ENCODE measurements around the gene COBL.

DNA sequence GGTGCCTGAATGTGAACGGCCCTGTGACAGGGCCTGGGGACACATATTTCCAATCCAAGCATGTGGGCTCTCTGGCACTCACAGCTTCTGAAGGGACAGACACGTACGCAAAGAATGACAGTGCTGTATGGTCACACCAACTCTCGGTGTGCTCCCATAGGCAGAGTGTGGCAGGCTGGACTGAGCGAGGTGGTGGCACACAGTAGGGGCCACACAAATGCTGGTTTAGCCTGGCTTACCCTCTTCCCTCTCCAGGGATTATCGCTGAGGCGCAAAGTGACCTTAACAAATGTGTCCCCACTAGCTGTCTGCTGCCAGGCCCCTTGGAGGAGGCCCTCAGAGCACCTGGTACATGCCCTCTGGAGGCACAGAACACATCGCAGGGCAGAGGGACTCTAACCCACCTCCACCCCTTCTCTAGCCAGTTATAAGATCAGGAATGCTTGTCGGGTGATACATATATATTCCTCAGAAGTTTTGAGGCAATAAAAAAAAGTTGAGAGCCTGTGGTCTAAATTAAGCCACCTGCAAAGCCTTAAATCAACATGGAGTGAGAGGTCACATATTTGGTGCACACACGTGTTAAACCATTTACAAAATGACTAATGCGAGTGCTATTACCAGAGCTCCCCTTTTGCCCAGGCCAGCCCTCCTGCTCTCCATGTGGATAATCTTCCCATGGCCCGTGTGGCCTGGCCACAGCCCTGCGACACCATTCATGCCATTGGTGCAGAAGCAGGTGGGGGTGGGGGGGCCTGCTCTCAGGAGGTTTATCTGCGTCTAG lies 271.1 kb downstream of the COBL start:
- TF ChIP-seq CTCF (IDR thresholded peaks at IDR 0.05; ENCODE audit: extremely low read depth in 1 of 2, insufficient read depth in 1 of 2, low read depth in 1 of 2, low read length in 2 of 2) (no peak), POLR2AphosphoS5 (IDR thresholded peaks at IDR 0.05; ENCODE audit: insufficient read depth, low read depth, low read length) (no peak), POLR2A (IDR thresholded peaks at IDR 0.05; ENCODE audit: low read depth, low read length) (no peak), MYC (IDR thresholded peaks at IDR 0.05; ENCODE audit: low read depth, low read length) (no peak), EZH2 (IDR thresholded peaks at IDR 0.05; ENCODE audit: borderline replicate concordance, low read depth, low read length, severe bottlenecking) (no peak), JUN (IDR thresholded peaks at IDR 0.05; ENCODE audit: borderline replicate concordance, insufficient read depth, insufficient read length, low read depth) (no peak), FOS (IDR thresholded peaks at IDR 0.05; ENCODE audit: borderline replicate concordance, insufficient read depth, low read length) (no peak), MAX (IDR thresholded peaks at IDR 0.05; ENCODE audit: insufficient read depth, insufficient read length) (no peak), GATA2 (IDR thresholded peaks at IDR 0.05; ENCODE audit: insufficient read depth, insufficient read length, low read depth, low read length) (no peak)
